ENCODE data around the gene ERC1. TPM values are rescaled to one million over a fixed set of nuclear protein-coding genes. Genes with fewer than 3 reads are reported as not detected.

ERC1 gene
- total RNA-seq, 1 experiment from 2014 or later: 55.1 TPM

GRCh38 chr12:1182069-1182468 is 191.0 kb downstream of the ERC1 start:
- TF ChIP-seq, protein P1, sequence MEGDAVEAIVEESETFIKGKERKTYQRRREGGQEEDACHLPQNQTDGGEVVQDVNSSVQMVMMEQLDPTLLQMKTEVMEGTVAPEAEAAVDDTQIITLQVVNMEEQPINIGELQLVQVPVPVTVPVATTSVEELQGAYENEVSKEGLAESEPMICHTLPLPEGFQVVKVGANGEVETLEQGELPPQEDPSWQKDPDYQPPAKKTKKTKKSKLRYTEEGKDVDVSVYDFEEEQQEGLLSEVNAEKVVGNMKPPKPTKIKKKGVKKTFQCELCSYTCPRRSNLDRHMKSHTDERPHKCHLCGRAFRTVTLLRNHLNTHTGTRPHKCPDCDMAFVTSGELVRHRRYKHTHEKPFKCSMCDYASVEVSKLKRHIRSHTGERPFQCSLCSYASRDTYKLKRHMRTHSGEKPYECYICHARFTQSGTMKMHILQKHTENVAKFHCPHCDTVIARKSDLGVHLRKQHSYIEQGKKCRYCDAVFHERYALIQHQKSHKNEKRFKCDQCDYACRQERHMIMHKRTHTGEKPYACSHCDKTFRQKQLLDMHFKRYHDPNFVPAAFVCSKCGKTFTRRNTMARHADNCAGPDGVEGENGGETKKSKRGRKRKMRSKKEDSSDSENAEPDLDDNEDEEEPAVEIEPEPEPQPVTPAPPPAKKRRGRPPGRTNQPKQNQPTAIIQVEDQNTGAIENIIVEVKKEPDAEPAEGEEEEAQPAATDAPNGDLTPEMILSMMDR (IDR thresholded peaks at IDR 0.05; ENCODE audit: unreplicated experiment): no peak
- Mint-ChIP-seq H3K27ac (ENCODE audit: low read depth, unreplicated experiment) (no peak overlapping the region), H3K36me3 (ENCODE audit: insufficient read depth, unreplicated experiment) (peaks cover 41% of the 10 kb centered on the region), H3K4me1 (ENCODE audit: insufficient read depth, unreplicated experiment) (no peaks in the 10 kb centered on the region), H3K4me3 (ENCODE audit: unreplicated experiment) (no peak overlapping the region), H3K27me3 (ENCODE audit: insufficient read depth, unreplicated experiment) (no peaks in the 10 kb centered on the region), H3K9me3 (ENCODE audit: unreplicated experiment) (no peaks in the 10 kb centered on the region)
- intact Hi-C loops (cut with micrococcal nuclease): no loop called here
- no peak for DNase-seq (ENCODE audit: unreplicated experiment)
- no TSS peak for BruUV-seq (replicated peaks)
- POLR2A ChIA-PET: interaction anchor here (0.6 to 0.8 kb wide), 5 partner anchors 10 to 315 kb away, joined by 3 to 5 read pairs (median 4); no protein-coding TSS in a partner anchor
- CTCF ChIA-PET: interaction anchor here (0.6 kb wide), 1 partner anchor 258 kb away, joined by 3 read pairs; no protein-coding TSS in a partner anchor

DNA sequence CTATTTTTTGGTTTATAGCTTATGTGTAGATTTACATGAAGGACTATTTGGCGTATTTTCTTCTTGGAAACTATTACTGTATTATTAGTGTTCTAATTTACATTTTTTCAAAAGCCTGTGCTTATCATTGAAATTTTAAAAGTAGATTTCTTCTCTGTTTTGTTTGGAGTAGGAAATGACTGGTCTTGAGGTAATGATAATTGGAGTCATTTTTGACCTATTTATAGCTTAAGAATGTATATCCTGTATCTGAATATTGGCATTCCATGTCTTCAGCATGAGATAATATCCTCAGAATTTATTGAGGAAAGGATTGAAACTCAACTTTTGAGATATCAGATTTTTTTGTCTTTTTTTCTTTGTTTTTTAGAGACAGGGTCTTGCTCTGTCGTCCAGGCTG is 193.4 kb downstream of the ERC1 start:
- Mint-ChIP-seq H3K27me3 (ENCODE audit: insufficient read depth, unreplicated experiment) (no peaks in the 10 kb centered on the region), H3K36me3 (ENCODE audit: insufficient read depth, unreplicated experiment) (peaks cover 47% of the 10 kb centered on the region), H3K9me3 (ENCODE audit: unreplicated experiment) (no peaks in the 10 kb centered on the region), H3K27ac (ENCODE audit: low read depth, unreplicated experiment) (no peak overlapping the region), H3K4me3 (ENCODE audit: unreplicated experiment) (no peak overlapping the region), H3K4me1 (ENCODE audit: insufficient read depth, unreplicated experiment) (no peaks in the 10 kb centered on the region)
- intact Hi-C loops (cut with micrococcal nuclease): no loop called here
- BruUV-seq (replicated peaks): no TSS peak
- CTCF ChIA-PET: no interaction called here
- TF ChIP-seq, protein P1 (IDR thresholded peaks at IDR 0.05; ENCODE audit: unreplicated experiment): no peak
- POLR2A ChIA-PET: interaction anchor here (0.7 kb wide), 1 partner anchor 71 kb away, joined by 5 read pairs; no protein-coding TSS in a partner anchor
- no peak for DNase-seq (ENCODE audit: unreplicated experiment)

DNA sequence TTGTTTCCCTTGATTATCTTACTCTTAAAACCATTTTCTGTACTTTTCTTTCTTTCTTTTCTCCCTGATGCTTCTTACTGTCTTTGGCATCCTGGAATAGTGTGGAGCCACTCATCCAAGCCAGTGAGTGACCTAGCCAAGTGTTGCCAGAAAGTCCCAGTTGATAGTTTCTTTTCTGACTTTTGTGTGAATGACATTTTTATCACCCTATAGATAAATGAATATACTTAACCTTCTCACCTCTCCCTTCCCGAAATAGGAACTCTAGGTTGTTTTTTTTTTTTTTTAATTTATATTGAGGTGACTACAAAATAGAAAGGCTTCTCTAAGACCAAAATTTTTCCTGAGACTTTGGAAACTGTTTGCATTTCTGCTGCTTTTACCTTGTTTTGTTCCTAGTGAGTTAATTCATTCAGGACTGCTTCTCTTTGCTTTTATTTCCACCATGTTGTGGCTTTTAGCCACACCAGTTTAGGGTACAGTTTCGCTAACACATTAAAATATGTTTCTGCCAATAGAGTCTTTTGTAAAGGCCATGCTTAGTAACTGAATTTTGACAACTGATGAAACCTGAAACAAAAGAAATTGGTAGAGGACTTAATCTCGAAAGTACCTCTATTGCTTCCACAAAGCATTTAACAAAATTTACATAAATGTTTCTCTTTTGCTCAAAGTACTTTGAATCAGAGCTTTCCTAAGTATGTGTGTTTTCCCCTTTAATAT is 194.6 kb downstream of the ERC1 start:
- no peaks in the 10 kb centered on the region for H3K9me3 Mint-ChIP-seq (ENCODE audit: unreplicated experiment)
- H3K27me3 Mint-ChIP-seq (ENCODE audit: insufficient read depth, unreplicated experiment): no peaks in the 10 kb centered on the region
- BruUV-seq (replicated peaks): no TSS peak
- ChIA-PET CTCF (interaction anchor here (0.6 kb wide), 1 partner anchor 270 kb away, joined by 3 read pairs; no protein-coding TSS in a partner anchor), POLR2A (no interaction called here)
- no peak for DNase-seq (ENCODE audit: unreplicated experiment)
- peaks cover 53% of the 10 kb centered on the region for H3K36me3 Mint-ChIP-seq (ENCODE audit: insufficient read depth, unreplicated experiment)
- intact Hi-C loops (cut with micrococcal nuclease): no loop called here
- no peak overlapping the region for H3K4me3 Mint-ChIP-seq (ENCODE audit: unreplicated experiment)
- H3K27ac Mint-ChIP-seq (ENCODE audit: low read depth, unreplicated experiment): no peak overlapping the region
- TF ChIP-seq, protein P1 (IDR thresholded peaks at IDR 0.05; ENCODE audit: unreplicated experiment): no peak
- H3K4me1 Mint-ChIP-seq (ENCODE audit: insufficient read depth, unreplicated experiment): no peaks in the 10 kb centered on the region

DNA sequence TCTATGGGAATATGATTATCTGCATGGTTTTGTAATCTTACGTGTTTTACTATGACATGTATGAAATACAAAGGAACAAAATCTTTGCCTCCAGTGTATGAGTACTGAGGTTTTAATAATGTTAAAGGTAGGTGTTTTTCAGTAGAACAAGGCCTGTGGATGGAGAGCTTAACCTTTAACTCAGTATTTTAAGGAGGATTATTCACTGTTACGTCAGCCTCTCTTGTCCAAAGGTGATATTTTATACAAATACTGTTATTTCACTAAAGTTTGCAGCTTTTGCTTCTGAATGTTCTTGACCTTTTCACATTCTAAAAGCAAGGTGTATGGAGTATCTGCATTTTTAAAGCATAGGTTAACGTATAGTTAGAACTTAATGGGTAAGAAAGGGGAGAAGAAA is 195.3 kb downstream of the ERC1 start:
- ChIA-PET POLR2A (no interaction called here), CTCF (no interaction called here)
- intact Hi-C loops (cut with micrococcal nuclease): no loop called here
- H3K27me3 Mint-ChIP-seq (ENCODE audit: insufficient read depth, unreplicated experiment): no peaks in the 10 kb centered on the region
- no peak overlapping the region for H3K27ac Mint-ChIP-seq (ENCODE audit: low read depth, unreplicated experiment)
- no peaks in the 10 kb centered on the region for H3K4me1 Mint-ChIP-seq (ENCODE audit: insufficient read depth, unreplicated experiment)
- DNase-seq (ENCODE audit: unreplicated experiment): no peak
- TF ChIP-seq, protein P1 (IDR thresholded peaks at IDR 0.05; ENCODE audit: unreplicated experiment): no peak
- H3K9me3 Mint-ChIP-seq (ENCODE audit: unreplicated experiment): no peaks in the 10 kb centered on the region
- H3K4me3 Mint-ChIP-seq (ENCODE audit: unreplicated experiment): no peak overlapping the region
- no TSS peak for BruUV-seq (replicated peaks)
- H3K36me3 Mint-ChIP-seq (ENCODE audit: insufficient read depth, unreplicated experiment): peaks cover 57% of the 10 kb centered on the region
